DOHH2 (cell line): ENCODE data around the gene GLUL.

Source experiments
- H3F3A ChIP-seq: fragments of 200-600 bp; sonication (generic), shearing (Covaris generic); 2 replicates; pipeline ENCODE4 v1.6.0; 2016; ENCODE audit warnings: antibody characterized with exemption, mild to moderate bottlenecking; ENCODE audit not compliant: control insufficient read depth, insufficient read depth
- H3K27ac ChIP-seq: fragments of 200-600 bp; sonication (generic); 2 replicates; pipeline ENCODE4 v1.5.1; 2014; ENCODE audit warnings: low read depth, mild to moderate bottlenecking, low read length, moderate library complexity
- H3K27me3 ChIP-seq: fragments of 200-600 bp; sonication (generic); 2 replicates; pipeline ENCODE4 v1.6.1; 2014; ENCODE audit warnings: mild to moderate bottlenecking, low read length, mixed read lengths; ENCODE audit not compliant: control insufficient read depth
- H3K36me3 ChIP-seq: fragments of 200-600 bp; sonication (generic); 2 replicates; pipeline ENCODE4 v1.6.1; 2014; ENCODE audit warnings: mild to moderate bottlenecking, low read length, moderate library complexity, mixed read lengths; ENCODE audit not compliant: control insufficient read depth
- H3K4me1 ChIP-seq: fragments of 200-600 bp; sonication (generic); 2 replicates; pipeline ENCODE4 v1.6.1; 2014; ENCODE audit warnings: mild to moderate bottlenecking, low read length, mixed read lengths; ENCODE audit not compliant: control insufficient read depth
- H3K4me2 ChIP-seq: fragments of 200-600 bp; sonication (generic); 2 replicates; pipeline ENCODE4 v1.6.0; 2014; ENCODE audit warnings: mild to moderate bottlenecking, low read length, moderate library complexity
- H3K4me3 ChIP-seq: fragments of 200-600 bp; sonication (generic); 2 replicates; pipeline ENCODE4 v1.5.1; 2014; ENCODE audit warnings: mild to moderate bottlenecking, low read length, mixed read lengths
- H3K79me2 ChIP-seq: fragments of 200-600 bp; sonication (generic); 2 replicates; pipeline ENCODE4 v1.6.1; 2014; ENCODE audit warnings: mild to moderate bottlenecking, low read length, mixed read lengths; ENCODE audit not compliant: control insufficient read depth
- H3K9me2 ChIP-seq: fragments of 200-600 bp; sonication (generic); replicated peaks from 2 replicates; pipeline ENCODE4 v1.6.1; 2014; ENCODE audit warnings: mild to moderate bottlenecking, low read length, mixed read lengths; ENCODE audit not compliant: control insufficient read depth
- H3K9me3 ChIP-seq: fragments of 200-600 bp; sonication (generic); 2 replicates; pipeline ENCODE4 v1.6.1; 2014; ENCODE audit warnings: antibody characterized with exemption, low read length, mixed read lengths; ENCODE audit not compliant: control insufficient read depth, insufficient read depth
- H4K20me1 ChIP-seq: fragments of 200-600 bp; sonication (generic); 2 replicates; pipeline ENCODE4 v1.6.0; 2014; ENCODE audit warnings: low read depth, mild to moderate bottlenecking, antibody characterized with exemption, low read length, moderate library complexity; ENCODE audit not compliant: control insufficient read depth, insufficient read depth
- CTCF ChIP-seq: fragments of 200-600 bp; sonication (generic); IDR thresholded peaks from one replicate; pipeline ENCODE4 v1.5.1; 2014; ENCODE audit warnings: antibody characterized with exemption, mild to moderate bottlenecking, low read depth, low read length; ENCODE audit not compliant: poor library complexity, severe bottlenecking
- EZH2phosphoT487 ChIP-seq: fragments of 200-600 bp; sonication (generic); IDR thresholded peaks from 2 replicates; pipeline ENCODE4 v1.6.1; 2017; ENCODE audit warnings: borderline replicate concordance, mild to moderate bottlenecking, antibody characterized with exemption, low read length, moderate library complexity, mixed read lengths

The GLUL gene

DNA sequence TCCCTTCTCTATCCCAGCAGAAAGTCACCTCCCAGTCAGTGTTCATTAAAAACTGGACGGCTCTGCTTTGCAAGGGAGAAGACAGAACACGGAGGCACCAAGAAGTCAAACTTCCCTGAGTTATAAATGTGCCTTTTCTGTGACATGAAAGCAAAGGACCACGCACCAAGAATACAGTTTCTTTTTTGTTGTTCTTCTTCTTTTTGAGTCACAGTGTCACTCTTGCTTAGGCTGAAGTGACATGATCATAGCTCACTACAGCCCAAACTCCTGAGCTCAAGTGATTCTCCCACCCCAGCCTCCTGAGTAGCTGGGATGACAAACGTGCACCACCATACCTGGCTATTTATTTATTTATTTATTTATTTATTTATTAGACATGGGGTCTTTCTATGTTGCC lies 22.7 kb downstream of the GLUL start:
- Histone ChIP-seq H3F3A (no peaks in the 10 kb centered on the region), H4K20me1 (no peaks in the 10 kb centered on the region), H3K4me1 (no peaks in the 10 kb centered on the region), H3K4me3 (no peak overlapping the region), H3K27ac (no peak overlapping the region), H3K36me3 (no peaks in the 10 kb centered on the region), H3K4me2 (no peak overlapping the region), H3K9me2 (no peaks in the 10 kb centered on the region), H3K79me2 (no peaks in the 10 kb centered on the region), H3K9me3 (no peaks in the 10 kb centered on the region), H3K27me3 (peaks cover 8% of the 10 kb centered on the region; the same call in 1 of the 2 replicates)
- TF ChIP-seq CTCF (no peak), EZH2phosphoT487 (no peak)

- H3K27me3 ChIP-seq = peaks cover 13% of the 10 kb centered on the region
- no peaks in the 10 kb centered on the region for H3F3A ChIP-seq
- no peaks in the 10 kb centered on the region for H3K36me3 ChIP-seq
- H3K4me1 ChIP-seq = no peaks in the 10 kb centered on the region
- H3K4me2 ChIP-seq = no peak overlapping the region
- no peak overlapping the region for H3K4me3 ChIP-seq
- no peaks in the 10 kb centered on the region for H3K9me3 ChIP-seq
- no peak overlapping the region for H3K27ac ChIP-seq
- TF ChIP-seq CTCF = no peak
- TF ChIP-seq EZH2phosphoT487 = no peak
- H3K9me2 ChIP-seq = no peaks in the 10 kb centered on the region
- H3K79me2 ChIP-seq = no peaks in the 10 kb centered on the region
- H4K20me1 ChIP-seq = no peaks in the 10 kb centered on the region
Observed at GRCh38 chr1:182368358-182368757, 23.2 kb downstream of the GLUL start.

DNA sequence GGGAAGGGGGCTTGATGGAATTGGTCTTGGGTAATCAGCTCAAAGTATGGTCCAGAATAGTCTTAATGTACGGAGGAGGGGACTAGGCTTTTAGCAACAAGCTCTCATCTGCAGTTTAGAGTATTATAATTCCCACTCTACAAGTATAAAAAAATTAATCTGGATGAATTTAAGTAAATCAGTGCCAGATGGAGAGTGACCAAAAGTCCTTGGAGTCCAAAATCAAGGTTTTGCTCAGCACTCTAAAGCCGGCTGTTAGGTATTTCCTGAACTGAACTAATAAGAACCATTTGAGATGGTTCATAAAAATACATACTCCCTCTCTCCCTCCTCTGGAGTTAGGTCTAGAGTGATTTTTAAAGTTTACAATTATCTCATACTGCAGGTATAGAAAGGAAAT lies 23.7 kb downstream of the GLUL start:
- no peaks in the 10 kb centered on the region for H3K36me3 ChIP-seq
- H3F3A ChIP-seq = no peaks in the 10 kb centered on the region
- no peak overlapping the region for H3K4me3 ChIP-seq
- no peaks in the 10 kb centered on the region for H3K79me2 ChIP-seq
- H3K27ac ChIP-seq = no peak overlapping the region
- no peaks in the 10 kb centered on the region for H3K9me2 ChIP-seq
- H3K27me3 ChIP-seq = peaks cover 14% of the 10 kb centered on the region
- no peaks in the 10 kb centered on the region for H4K20me1 ChIP-seq
- no peaks in the 10 kb centered on the region for H3K4me1 ChIP-seq
- H3K4me2 ChIP-seq = no peak overlapping the region
- no peaks in the 10 kb centered on the region for H3K9me3 ChIP-seq
- no peak for TF ChIP-seq EZH2phosphoT487
- TF ChIP-seq CTCF = no peak

- TF ChIP-seq EZH2phosphoT487 (no peak), CTCF (no peak)
- no peak overlapping the region for H3K4me2 ChIP-seq
- no peaks in the 10 kb centered on the region for H3K9me3 ChIP-seq
- no peaks in the 10 kb centered on the region for H4K20me1 ChIP-seq
- no peaks in the 10 kb centered on the region for H3F3A ChIP-seq
- no peaks in the 10 kb centered on the region for H3K4me1 ChIP-seq
- peaks cover 14% of the 10 kb centered on the region for H3K27me3 ChIP-seq
- H3K36me3 ChIP-seq = no peaks in the 10 kb centered on the region
- no peak overlapping the region for H3K27ac ChIP-seq
- H3K4me3 ChIP-seq = no peak overlapping the region
- no peaks in the 10 kb centered on the region for H3K79me2 ChIP-seq
- no peaks in the 10 kb centered on the region for H3K9me2 ChIP-seq
Observed at GRCh38 chr1:182366596-182366995, 25.0 kb downstream of the GLUL start.
